Muscle of leg (tissue), 11 donors: ENCODE results near the gene LXN. TPM values are rescaled to one million over a fixed set of nuclear protein-coding genes. Genes with fewer than 3 reads are reported as not detected.

Experiments used
- DNase-seq: peaks from one replicate; pipeline ENCODE4 v3.0.0; 2013
- H3K27ac ChIP-seq: one replicate; pipeline ENCODE4 v1.5.1; 2013; ENCODE audit warnings: mild to moderate bottlenecking, low read length, control low read depth
- H3K27me3 ChIP-seq: one replicate; pipeline ENCODE4 v1.6.1; 2013; ENCODE audit warnings: low read length; ENCODE audit not compliant: control insufficient read depth, insufficient read depth
- H3K36me3 ChIP-seq: one replicate; pipeline ENCODE4 v1.6.1; 2013; ENCODE audit warnings: low read length; ENCODE audit not compliant: control insufficient read depth, insufficient read depth
- H3K4me1 ChIP-seq: one replicate; pipeline ENCODE4 v1.6.1; 2013; ENCODE audit warnings: low read length; ENCODE audit not compliant: control insufficient read depth, insufficient read depth
- H3K4me3 ChIP-seq: one replicate; pipeline ENCODE4 v1.5.1; 2013; ENCODE audit warnings: low read length, control low read depth
- H3K9me3 ChIP-seq: replicated peaks from 2 replicates; pipeline ENCODE4 v1.6.1; 2013; ENCODE audit warnings: low read depth, low read length; ENCODE audit not compliant: control insufficient read depth
- WGBS: methylation state at CpG from one replicate; pipeline ENCODE4 v1.1.5; 2013; ENCODE audit warnings: missing lambda C conversion rate; ENCODE audit not compliant: insufficient coverage; 5-methylcytosine and 5-hydroxymethylcytosine counted together
- polyA plus RNA-seq, 8 donors: library from polyadenylated mRNA; unstranded; fragments of 120-200 nt; gene quantifications; one replicate each; pipeline versions ENCODE4 v1.2.1 to v1.2.3, GENCODE V29; 2013; ENCODE audit warnings: inconsistent platforms in 1 of 8, low replicate concordance in 1 of 8; ENCODE audit not compliant: insufficient read length in 8 of 8, insufficient read depth in 1 of 8
- total RNA-seq: library from RNA; stranded (reverse); fragments of 120-200 nt; gene quantifications from one replicate; pipeline ENCODE4 v1.2.4, GENCODE V29; 2013

LXN gene
- total and polyA plus RNA-seq, 9 donors = 16.4 to 33.4 (median 23.8) TPM

GRCh38 chr3:158679547-158680000 is 7.1 kb upstream of the LXN start:
- Histone ChIP-seq H3K27me3 (no peaks in the 10 kb centered on the region), H3K4me1 (no peaks in the 10 kb centered on the region), H3K36me3 (peaks cover 8% of the 10 kb centered on the region), H3K27ac (no peak overlapping the region), H3K9me3 (no peaks in the 10 kb centered on the region), H3K4me3 (no peak overlapping the region)
- WGBS = no CpG with 5 or more reads among the region's 1 CpG
- DNase-seq = no peak

- Histone ChIP-seq H3K4me1 (no peaks in the 10 kb centered on the region), H3K4me3 (no peak overlapping the region), H3K9me3 (no peaks in the 10 kb centered on the region), H3K27me3 (no peaks in the 10 kb centered on the region), H3K36me3 (peaks cover 8% of the 10 kb centered on the region), H3K27ac (no peak overlapping the region)
- no CpG with 5 or more reads among the region's 2 CpGs for WGBS
- no peak for DNase-seq
These were observed 6.2 kb upstream of the LXN start for GRCh38 chr3:158678687-158679086.

- WGBS = 0% methylated on average over 1 of the region's 6 CpGs
- H3K36me3 ChIP-seq = peaks cover 6% of the 10 kb centered on the region
- peak; percentile 9 for DNase-seq
- no peaks in the 10 kb centered on the region for H3K9me3 ChIP-seq
- peak overlapping the region; percentile 77 for H3K27ac ChIP-seq
- peak overlapping the region; percentile 48 for H3K4me3 ChIP-seq
- no peaks in the 10 kb centered on the region for H3K4me1 ChIP-seq
- no peaks in the 10 kb centered on the region for H3K27me3 ChIP-seq
These were observed 630 bp downstream of the LXN start for GRCh38 chr3:158671821-158672214.

GRCh38 chr3:158668506-158668905 is 3.9 kb downstream of the LXN start:
- H3K4me1 ChIP-seq = no peaks in the 10 kb centered on the region
- no CpG with 5 or more reads among the region's 2 CpGs for WGBS
- peaks cover 16% of the 10 kb centered on the region for H3K36me3 ChIP-seq
- no peaks in the 10 kb centered on the region for H3K27me3 ChIP-seq
- no peaks in the 10 kb centered on the region for H3K9me3 ChIP-seq
- H3K27ac ChIP-seq = no peak overlapping the region
- DNase-seq = no peak
- H3K4me3 ChIP-seq = no peak overlapping the region

GRCh38 chr3:158666416-158666815 is 6.0 kb downstream of the LXN start:
- H3K36me3 ChIP-seq = peaks cover 19% of the 10 kb centered on the region

GRCh38 chr3:158663832-158664231 is 8.6 kb downstream of the LXN start:
- no peak for DNase-seq
- Histone ChIP-seq H3K36me3 (peaks cover 33% of the 10 kb centered on the region), H3K27me3 (no peaks in the 10 kb centered on the region), H3K9me3 (no peaks in the 10 kb centered on the region), H3K4me3 (no peak overlapping the region), H3K4me1 (no peaks in the 10 kb centered on the region), H3K27ac (no peak overlapping the region)
- whole genome bisulfite sequencing = no CpG with 5 or more reads among the region's 1 CpG

More at GRCh38 chr3:158666416-158666815, 6.0 kb downstream of the LXN start:
- Histone ChIP-seq H3K4me3 (no peak overlapping the region), H3K4me1 (no peaks in the 10 kb centered on the region), H3K27ac (no peak overlapping the region), H3K27me3 (no peaks in the 10 kb centered on the region), H3K9me3 (no peaks in the 10 kb centered on the region)
- DNase-seq = no peak
- WGBS = no CpG with 5 or more reads among the region's 3 CpGs

GRCh38 chr3:158663246-158663645 is 9.2 kb downstream of the LXN start:
- Histone ChIP-seq H3K4me1 (no peaks in the 10 kb centered on the region), H3K4me3 (no peak overlapping the region), H3K27ac (no peak overlapping the region), H3K36me3 (peaks cover 34% of the 10 kb centered on the region), H3K27me3 (no peaks in the 10 kb centered on the region), H3K9me3 (no peaks in the 10 kb centered on the region)
- peak; percentile 48 for DNase-seq
- WGBS = no CpG with 5 or more reads among the region's 1 CpG

- no CpG with 5 or more reads among the region's 4 CpGs for WGBS
- Histone ChIP-seq H3K4me3 (no peak overlapping the region), H3K36me3 (peaks cover 34% of the 10 kb centered on the region), H3K9me3 (no peaks in the 10 kb centered on the region), H3K4me1 (no peaks in the 10 kb centered on the region), H3K27ac (peak overlapping the region; percentile 65), H3K27me3 (no peaks in the 10 kb centered on the region)
- DNase-seq = no peak
These were observed 11.7 kb downstream of the LXN start for GRCh38 chr3:158660711-158661110.

GRCh38 chr3:158659454-158660237 is 12.8 kb downstream of the LXN start:
- H3K36me3 ChIP-seq = peaks cover 34% of the 10 kb centered on the region
- WGBS = 80% methylated on average over 1 of the region's 7 CpGs
- H3K27me3 ChIP-seq = no peaks in the 10 kb centered on the region
- peak overlapping the region; percentile 70 for H3K27ac ChIP-seq
- no peaks in the 10 kb centered on the region for H3K9me3 ChIP-seq
- H3K4me3 ChIP-seq = no peak overlapping the region
- no peaks in the 10 kb centered on the region for H3K4me1 ChIP-seq
- DNase-seq = peak; percentile 76

GRCh38 chr3:158658889-158659288 is 13.6 kb downstream of the LXN start:
- Histone ChIP-seq H3K27me3 (no peaks in the 10 kb centered on the region), H3K4me3 (no peak overlapping the region), H3K27ac (peak overlapping the region; percentile 70), H3K36me3 (peaks cover 29% of the 10 kb centered on the region), H3K4me1 (no peaks in the 10 kb centered on the region), H3K9me3 (no peaks in the 10 kb centered on the region)
- no peak for DNase-seq
- no CpG with 5 or more reads among the region's 7 CpGs for WGBS
